OCI-LY3 (cell line): ENCODE data around the gene DNM3.

Source experiments
- H2AFZ ChIP-seq: fragments of 200-600, 300-600 bp; shearing (Covaris generic); 2 replicates; pipeline ENCODE4 v1.6.0; 2014; ENCODE audit warnings: antibody characterized with exemption, low read depth, low read length
- H3K27ac ChIP-seq: fragments of 200-600, 300-600 bp; sonication (generic); 2 replicates; pipeline ENCODE4 v1.5.1; 2014; ENCODE audit warnings: mild to moderate bottlenecking, low read length, moderate library complexity, mixed read lengths
- H3K27me3 ChIP-seq: fragments of 200-600, 300-600 bp; sonication (generic); 2 replicates; pipeline ENCODE4 v1.6.1; 2014; ENCODE audit warnings: low read depth, low read length, mixed read lengths
- H3K36me3 ChIP-seq: fragments of 200-600, 300-600 bp; sonication (generic); replicated peaks from 2 replicates; pipeline ENCODE3; 2014; ENCODE audit warnings: low read depth, low read length, mixed read lengths
- H3K4me1 ChIP-seq: fragments of 300-600, 200-600 bp; sonication (generic); 2 replicates; pipeline ENCODE4 v1.6.1; 2014; ENCODE audit warnings: low read length, mixed read lengths
- H3K4me2 ChIP-seq: fragments of 200-600, 300-600 bp; sonication (generic); 2 replicates; pipeline ENCODE4 v1.6.1; 2014; ENCODE audit warnings: low read length, mixed read lengths
- H3K4me3 ChIP-seq: fragments of 300-600, 200-600 bp; sonication (generic); 2 replicates; pipeline ENCODE4 v1.5.1; 2014; ENCODE audit warnings: antibody characterized with exemption, mild to moderate bottlenecking, low read length, moderate library complexity
- H3K79me2 ChIP-seq: fragments of 300-600, 200-600 bp; shearing (Covaris generic); 2 replicates; pipeline ENCODE4 v1.6.1; 2014; ENCODE audit warnings: mild to moderate bottlenecking, low read length, mixed read lengths
- H3K9ac ChIP-seq: fragments of 300-600, 200-600 bp; shearing (Covaris generic); 2 replicates; pipeline ENCODE4 v1.6.0; 2014; ENCODE audit warnings: mild to moderate bottlenecking, low read length, moderate library complexity
- H3K9me3 ChIP-seq: fragments of 200-600, 300-600 bp; shearing (Covaris generic); 2 replicates; pipeline ENCODE4 v1.6.1; 2014; ENCODE audit warnings: low read length, mixed read lengths; ENCODE audit not compliant: insufficient read depth
- H4K20me1 ChIP-seq: fragments of 200-600, 300-600 bp; sonication (generic); 2 replicates; pipeline ENCODE4 v1.6.1; 2016; ENCODE audit warnings: low read length, mixed read lengths; ENCODE audit not compliant: insufficient read depth
- EZH2phosphoT487 ChIP-seq: fragments of 200-600 bp; shearing (Covaris generic); IDR thresholded peaks from 2 replicates; pipeline ENCODE4 v1.6.1; 2018; ENCODE audit warnings: antibody characterized with exemption, mixed run types, low read depth
- TF ChIP-seq, protein P1 (sequence below): fragments of 200-600, 300-600 bp; sonication (generic); IDR thresholded peaks from 2 replicates; pipeline ENCODE4 v1.5.1; 2014; ENCODE audit warnings: antibody characterized with exemption, low read length, low read depth

DNM3 gene

DNA sequence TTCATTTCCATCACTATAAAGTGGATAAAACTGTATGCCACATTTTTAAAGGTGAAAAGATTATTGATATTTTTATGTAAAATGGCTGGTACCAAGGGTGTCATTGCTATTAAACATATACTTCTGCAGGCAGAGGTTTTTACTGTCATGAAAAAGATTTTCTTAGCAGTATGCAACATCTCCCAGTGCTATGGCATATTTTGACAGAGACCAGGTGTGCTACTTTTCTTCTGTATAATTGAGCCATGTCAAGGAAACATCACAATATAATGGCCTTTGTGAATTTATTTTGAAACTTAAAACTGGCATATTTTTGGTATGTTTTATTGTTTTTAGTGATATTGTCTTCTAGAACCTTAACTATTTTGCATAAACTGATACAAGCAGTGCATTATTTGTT lies 362.6 kb downstream of the DNM3 start:
- TF ChIP-seq, protein P1, sequence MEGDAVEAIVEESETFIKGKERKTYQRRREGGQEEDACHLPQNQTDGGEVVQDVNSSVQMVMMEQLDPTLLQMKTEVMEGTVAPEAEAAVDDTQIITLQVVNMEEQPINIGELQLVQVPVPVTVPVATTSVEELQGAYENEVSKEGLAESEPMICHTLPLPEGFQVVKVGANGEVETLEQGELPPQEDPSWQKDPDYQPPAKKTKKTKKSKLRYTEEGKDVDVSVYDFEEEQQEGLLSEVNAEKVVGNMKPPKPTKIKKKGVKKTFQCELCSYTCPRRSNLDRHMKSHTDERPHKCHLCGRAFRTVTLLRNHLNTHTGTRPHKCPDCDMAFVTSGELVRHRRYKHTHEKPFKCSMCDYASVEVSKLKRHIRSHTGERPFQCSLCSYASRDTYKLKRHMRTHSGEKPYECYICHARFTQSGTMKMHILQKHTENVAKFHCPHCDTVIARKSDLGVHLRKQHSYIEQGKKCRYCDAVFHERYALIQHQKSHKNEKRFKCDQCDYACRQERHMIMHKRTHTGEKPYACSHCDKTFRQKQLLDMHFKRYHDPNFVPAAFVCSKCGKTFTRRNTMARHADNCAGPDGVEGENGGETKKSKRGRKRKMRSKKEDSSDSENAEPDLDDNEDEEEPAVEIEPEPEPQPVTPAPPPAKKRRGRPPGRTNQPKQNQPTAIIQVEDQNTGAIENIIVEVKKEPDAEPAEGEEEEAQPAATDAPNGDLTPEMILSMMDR = no peak
- TF ChIP-seq EZH2phosphoT487 = no peak
- H4K20me1 ChIP-seq = no peaks in the 10 kb centered on the region
- peaks cover 6% of the 10 kb centered on the region for H3K36me3 ChIP-seq
- peaks cover 19% of the 10 kb centered on the region for H3K4me1 ChIP-seq
- H3K9me3 ChIP-seq = peaks cover 4% of the 10 kb centered on the region
- H3K9ac ChIP-seq = no peak overlapping the region
- H3K79me2 ChIP-seq = no peaks in the 10 kb centered on the region
- no peak overlapping the region for H3K4me3 ChIP-seq
- no peaks in the 10 kb centered on the region for H3K27me3 ChIP-seq
- H3K27ac ChIP-seq = no peak overlapping the region
- no peak overlapping the region for H3K4me2 ChIP-seq
- no peak overlapping the region for H2AFZ ChIP-seq

DNA sequence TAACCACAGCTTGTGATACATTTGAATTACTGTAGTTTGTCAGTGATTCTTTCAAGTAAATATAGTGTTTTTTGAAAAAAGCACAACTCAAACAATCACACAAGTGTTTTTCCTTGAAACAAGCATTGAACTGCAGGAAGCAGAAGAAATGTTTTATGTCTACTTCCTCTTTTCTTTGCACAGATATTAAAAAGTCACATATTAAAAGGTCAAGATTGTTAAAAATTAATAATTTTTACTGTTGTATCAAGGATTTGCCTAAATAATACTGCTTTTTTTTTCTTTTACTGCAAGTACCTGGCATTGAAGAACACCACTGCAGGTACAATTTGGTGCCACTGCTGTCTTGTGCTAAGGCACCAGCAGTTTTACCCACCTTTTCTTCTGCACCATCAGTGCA lies 365.0 kb downstream of the DNM3 start:
- no peaks in the 10 kb centered on the region for H4K20me1 ChIP-seq
- H3K9ac ChIP-seq = no peak overlapping the region
- H3K36me3 ChIP-seq = no peaks in the 10 kb centered on the region
- no peaks in the 10 kb centered on the region for H3K9me3 ChIP-seq
- TF ChIP-seq, protein P1 = no peak
- no peak for TF ChIP-seq EZH2phosphoT487
- H3K4me2 ChIP-seq = peak overlapping the region; percentile 35
- peaks cover 19% of the 10 kb centered on the region for H3K4me1 ChIP-seq
- H3K27me3 ChIP-seq = no peaks in the 10 kb centered on the region
- 0 out of 2 replicates have a peak overlapping the region, but pooled peaks have one; percentile 11 for H3K4me3 ChIP-seq
- no peak overlapping the region; the same call in 1 of the 2 replicates for H2AFZ ChIP-seq
- H3K27ac ChIP-seq = no peak overlapping the region
- H3K79me2 ChIP-seq = no peaks in the 10 kb centered on the region

DNA sequence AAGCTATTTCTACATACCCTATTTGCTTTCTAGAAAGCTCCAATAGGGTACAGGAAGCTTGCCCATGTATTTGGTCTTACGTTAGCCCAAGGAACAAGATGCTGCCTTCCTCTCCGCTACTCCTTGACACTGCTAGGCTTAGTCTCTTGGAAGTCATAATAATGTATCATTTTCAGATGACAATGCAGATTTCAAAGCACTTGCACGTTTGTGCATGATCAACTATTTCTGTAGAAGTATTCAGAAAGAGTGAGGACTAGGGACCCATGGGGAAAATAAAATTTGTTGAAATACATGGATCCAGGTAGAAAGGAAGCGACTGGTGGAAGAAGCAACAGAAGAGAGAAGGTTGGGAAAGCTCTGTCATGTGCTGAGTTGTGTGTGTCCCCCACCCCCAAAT lies 367.3 kb downstream of the DNM3 start:
- Histone ChIP-seq H3K9me3 (no peaks in the 10 kb centered on the region), H3K4me3 (no peak overlapping the region), H2AFZ (no peak overlapping the region), H3K27me3 (no peaks in the 10 kb centered on the region), H3K36me3 (no peaks in the 10 kb centered on the region), H4K20me1 (no peaks in the 10 kb centered on the region), H3K27ac (no peak overlapping the region), H3K79me2 (no peaks in the 10 kb centered on the region), H3K4me1 (peaks cover 19% of the 10 kb centered on the region), H3K9ac (no peak overlapping the region), H3K4me2 (no peak overlapping the region)
- TF ChIP-seq EZH2phosphoT487 = no peak
- TF ChIP-seq, protein P1 = no peak

DNA sequence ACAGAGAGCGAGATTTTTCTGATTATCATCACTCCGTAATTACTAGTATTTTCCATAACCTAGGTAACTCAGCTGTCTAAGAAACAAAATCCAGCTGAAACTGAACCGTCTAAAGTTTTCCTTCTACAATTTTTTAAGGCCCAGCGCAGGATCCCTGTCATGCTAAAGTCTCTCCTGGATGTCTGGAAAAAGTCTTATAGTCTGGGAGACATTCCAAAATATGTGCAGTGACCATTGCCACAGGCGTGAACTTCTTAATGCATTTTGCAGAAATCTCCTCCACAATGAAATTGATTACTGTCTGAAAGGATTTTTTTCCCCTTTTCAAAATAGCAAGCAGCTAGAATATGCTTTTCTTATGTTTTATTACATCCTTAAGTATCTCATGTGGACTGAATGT lies 369.9 kb downstream of the DNM3 start:
- H3K4me1 ChIP-seq = peaks cover 10% of the 10 kb centered on the region
- no peak overlapping the region for H3K27ac ChIP-seq
- H3K9me3 ChIP-seq = no peaks in the 10 kb centered on the region
- no peak overlapping the region for H3K9ac ChIP-seq
- H2AFZ ChIP-seq = no peak overlapping the region
- no peaks in the 10 kb centered on the region for H3K27me3 ChIP-seq
- no peak overlapping the region for H3K4me2 ChIP-seq
- H3K4me3 ChIP-seq = no peak overlapping the region
- no peaks in the 10 kb centered on the region for H4K20me1 ChIP-seq
- TF ChIP-seq EZH2phosphoT487 = no peak
- TF ChIP-seq, protein P1 = no peak
- H3K79me2 ChIP-seq = no peaks in the 10 kb centered on the region
- H3K36me3 ChIP-seq = no peaks in the 10 kb centered on the region
